ENCODE data around the gene C12orf43. TPM values are rescaled to one million over a fixed set of nuclear protein-coding genes. Genes with fewer than 3 reads are reported as not detected.

Gene C12orf43
- total and polyA plus RNA-seq, 4 donors, result 6.8 to 8.2 (median 7.6) TPM

- DNase-seq (ENCODE audit: low spot score), result no peak
- no peaks in the 10 kb centered on the region for H3K36me3 ChIP-seq (ENCODE audit: control insufficient read depth in 4 of 4, insufficient read depth in 3 of 4, low read depth in 1 of 4, low read length in 3 of 4)
- peak overlapping the region; percentile 79 to 90 for H3K27ac ChIP-seq (ENCODE audit: low read depth in 1 of 2, low read length in 2 of 2)
- peak overlapping the region; percentile 89 to 91 for H3K9ac ChIP-seq (ENCODE audit: low read depth in 1 of 2, low read length in 2 of 2)
- H3K4me1 ChIP-seq (ENCODE audit: control insufficient read depth in 4 of 4, insufficient read depth in 4 of 4, low read length in 3 of 4), result peaks cover 16 to 60% (median 54%) of the 10 kb centered on the region in 4 donors
- WGBS, result 23% methylated on average over 11 of the region's 11 CpGs
- no peaks in the 10 kb centered on the region for H3K27me3 ChIP-seq (ENCODE audit: control insufficient read depth in 4 of 4, insufficient read depth in 4 of 4, low read length in 3 of 4)
- TF ChIP-seq HNF4G (IDR thresholded peaks at IDR 0.05) (no peak), HNF4A (conservative IDR thresholded peaks at IDR 0.05) (peak; percentile 70 to 71), YY1 (IDR thresholded peaks at IDR 0.05) (no peak), FOXA2 (IDR thresholded peaks at IDR 0.05) (no peak), RXRA (IDR thresholded peaks at IDR 0.05) (peak; percentile 43 to 45), REST (IDR thresholded peaks at IDR 0.05) (peak; percentile 98), EGR1 (IDR thresholded peaks at IDR 0.05; ENCODE audit: low read depth in 2 of 2) (no peak)
- peak overlapping the region; percentile 72 to 85 (median 82) for H3K4me3 ChIP-seq (ENCODE audit: low read depth in 1 of 3, low read length in 3 of 3)
- H3K9me3 ChIP-seq (ENCODE audit: control insufficient read depth in 4 of 4, low read length in 3 of 4), result no peaks in the 10 kb centered on the region
Observed at GRCh38 chr12:120979862-120980696, 36.2 kb downstream of the C12orf43 start.

- TF ChIP-seq YY1 (IDR thresholded peaks at IDR 0.05) (peak; percentile 35), HNF4G (IDR thresholded peaks at IDR 0.05) (no peak)
- WGBS, result 27% methylated on average over 10 of the region's 10 CpGs
- no peaks in the 10 kb centered on the region for H3K9me3 ChIP-seq (ENCODE audit: control insufficient read depth in 4 of 4, low read length in 3 of 4)
- peak overlapping the region; percentile 89 to 91 for H3K9ac ChIP-seq (ENCODE audit: low read depth in 1 of 2, low read length in 2 of 2)
- no peaks in the 10 kb centered on the region for H3K27me3 ChIP-seq (ENCODE audit: control insufficient read depth in 4 of 4, insufficient read depth in 4 of 4, low read length in 3 of 4)
- peak overlapping the region; percentile 79 to 90 for H3K27ac ChIP-seq (ENCODE audit: low read depth in 1 of 2, low read length in 2 of 2)
- no peak for DNase-seq (ENCODE audit: low spot score)
- peak overlapping the region; percentile 72 to 85 (median 82) for H3K4me3 ChIP-seq (ENCODE audit: low read depth in 1 of 3, low read length in 3 of 3)
- H3K36me3 ChIP-seq (ENCODE audit: control insufficient read depth in 4 of 4, insufficient read depth in 3 of 4, low read depth in 1 of 4, low read length in 3 of 4), result no peaks in the 10 kb centered on the region
- H3K4me1 ChIP-seq (ENCODE audit: control insufficient read depth in 4 of 4, insufficient read depth in 4 of 4, low read length in 3 of 4), result peaks cover 12 to 54% (median 48%) of the 10 kb centered on the region in 4 donors
Observed at GRCh38 chr12:120979220-120979861, 36.9 kb downstream of the C12orf43 start.

- peak within 1 kb of the TSS; percentile 79 to 90 for H3K27ac ChIP-seq (ENCODE audit: low read depth in 1 of 2, low read length in 2 of 2)
- peaks cover 0 to 2% (median 0%) of the 10 kb centered on the region in 4 donors for H3K36me3 ChIP-seq (ENCODE audit: control insufficient read depth in 4 of 4, insufficient read depth in 3 of 4, low read depth in 1 of 4, low read length in 3 of 4)
- H3K9ac ChIP-seq (ENCODE audit: low read depth in 1 of 2, low read length in 2 of 2), result peak within 1 kb of the TSS; percentile 89 to 91
- 30% methylated on average over 40 of the region's 40 CpGs for WGBS
- peak within 1 kb of the TSS; percentile 72 to 85 (median 82) for H3K4me3 ChIP-seq (ENCODE audit: low read depth in 1 of 3, low read length in 3 of 3)
- H3K27me3 ChIP-seq (ENCODE audit: control insufficient read depth in 4 of 4, insufficient read depth in 4 of 4, low read length in 3 of 4), result no peaks in the 10 kb centered on the region
- H3K4me1 ChIP-seq (ENCODE audit: control insufficient read depth in 4 of 4, insufficient read depth in 4 of 4, low read length in 3 of 4), result peaks cover 8 to 54% (median 46%) of the 10 kb centered on the region in 4 donors
- no peaks in the 10 kb centered on the region for H3K9me3 ChIP-seq (ENCODE audit: control insufficient read depth in 4 of 4, low read length in 3 of 4)
- no peak for DNase-seq (ENCODE audit: low spot score)
- TF ChIP-seq EGR1 (IDR thresholded peaks at IDR 0.05; ENCODE audit: low read depth in 2 of 2) (peak in 1 of 2 donors; percentile 20), FOXA1 (IDR thresholded peaks at IDR 0.05) (peak; percentile 93), HNF4G (IDR thresholded peaks at IDR 0.05) (peak; percentile 99), ZBTB33 (IDR thresholded peaks at IDR 0.05) (peak; percentile 57), YY1 (IDR thresholded peaks at IDR 0.05) (peak; percentile 85), GABPA (IDR thresholded peaks at IDR 0.05 in 1 of 2, conservative IDR thresholded peaks at IDR 0.05 in 1 of 2) (no peak), SP1 (IDR thresholded peaks at IDR 0.05) (peak; percentile 98), JUND (IDR thresholded peaks at IDR 0.05) (peak; percentile 29 to 82), TAF1 (conservative IDR thresholded peaks at IDR 0.05) (no peak), FOXA2 (IDR thresholded peaks at IDR 0.05) (peak; percentile 88), REST (IDR thresholded peaks at IDR 0.05) (peak; percentile 92)
Observed at GRCh38 chr12:120978296-120979219, 37.7 kb downstream of the C12orf43 start, which contains the start of gene HNF1A. Gene HNF1A, plus strand, starts transcription at chr12:120978543. Its CDS starts 226 bp downstream, at chr12:120978769.
